ENCODE measurements around the gene PIP5K1B.
A peak's percentile ranks its signal among the peaks of the same experiment; 100 is the strongest.

Gene PIP5K1B

GRCh38 chr9:68808338-68808890 lies 103.4 kb downstream of the PIP5K1B start:
- no peak for DNase-seq (ENCODE audit: low spot score)
- Histone ChIP-seq H2AFZ (ENCODE audit: low read length) (peak overlapping the region; percentile 27), H3K14ac (ENCODE audit: low read length) (no peak overlapping the region), H3K9ac (ENCODE audit: low read depth, low read length, poor library complexity) (no peak overlapping the region), H4K8ac (ENCODE audit: low read depth, low read length) (no peak overlapping the region), H3K27me3 (ENCODE audit: control insufficient read depth in 3 of 3, insufficient read depth in 3 of 3, low read depth in 1 of 3, low read length in 3 of 3) (no peaks in the 10 kb centered on the region), H2BK12ac (ENCODE audit: low read length) (no peak overlapping the region), H3K4me3 (ENCODE audit: low read length in 2 of 2) (no peak overlapping the region), H2AK5ac (ENCODE audit: low read depth, low read length) (no peak overlapping the region), H3K23ac (ENCODE audit: low read depth, low read length, poor library complexity) (no peak overlapping the region), H2BK15ac (ENCODE audit: low read length) (no peak overlapping the region), H3K9me3 (replicated peaks in 1 of 2; ENCODE audit: control insufficient read depth in 2 of 2, insufficient read depth in 1 of 2, low read depth in 1 of 2, low read length in 2 of 2) (no peaks in the 10 kb centered on the region), H4K91ac (ENCODE audit: low read depth, low read length, poor library complexity) (no peak overlapping the region), H2BK120ac (ENCODE audit: low read depth, low read length) (no peak overlapping the region), H3K4me1 (ENCODE audit: control insufficient read depth in 2 of 2, insufficient read depth in 1 of 2, low read depth in 1 of 2, low read length in 2 of 2) (peaks cover 3 to 11% of the 10 kb centered on the region in 2 donors), H3K27ac (replicated peaks; ENCODE audit: low read length) (no peak overlapping the region), H3K36me3 (replicated peaks in 1 of 2; ENCODE audit: control insufficient read depth in 2 of 2, insufficient read depth in 2 of 2, low read length in 2 of 2) (peaks cover 0 to 38% of the 10 kb centered on the region in 2 donors), H3K4me2 (ENCODE audit: insufficient read depth, low read length, poor library complexity, severe bottlenecking) (no peak overlapping the region), H3K4ac (ENCODE audit: low read length) (no peak overlapping the region), H3K18ac (ENCODE audit: low read length) (no peak overlapping the region), H3K79me1 (ENCODE audit: low read depth, low read length) (no peaks in the 10 kb centered on the region), H2BK5ac (ENCODE audit: low read length) (no peak overlapping the region)
- no CpG with 5 or more reads among the region's 6 CpGs for WGBS, 2 donors (ENCODE audit: extremely low coverage in 2 of 2, insufficient read length in 2 of 2, insufficient replicate concordance in 1 of 2)

DNA sequence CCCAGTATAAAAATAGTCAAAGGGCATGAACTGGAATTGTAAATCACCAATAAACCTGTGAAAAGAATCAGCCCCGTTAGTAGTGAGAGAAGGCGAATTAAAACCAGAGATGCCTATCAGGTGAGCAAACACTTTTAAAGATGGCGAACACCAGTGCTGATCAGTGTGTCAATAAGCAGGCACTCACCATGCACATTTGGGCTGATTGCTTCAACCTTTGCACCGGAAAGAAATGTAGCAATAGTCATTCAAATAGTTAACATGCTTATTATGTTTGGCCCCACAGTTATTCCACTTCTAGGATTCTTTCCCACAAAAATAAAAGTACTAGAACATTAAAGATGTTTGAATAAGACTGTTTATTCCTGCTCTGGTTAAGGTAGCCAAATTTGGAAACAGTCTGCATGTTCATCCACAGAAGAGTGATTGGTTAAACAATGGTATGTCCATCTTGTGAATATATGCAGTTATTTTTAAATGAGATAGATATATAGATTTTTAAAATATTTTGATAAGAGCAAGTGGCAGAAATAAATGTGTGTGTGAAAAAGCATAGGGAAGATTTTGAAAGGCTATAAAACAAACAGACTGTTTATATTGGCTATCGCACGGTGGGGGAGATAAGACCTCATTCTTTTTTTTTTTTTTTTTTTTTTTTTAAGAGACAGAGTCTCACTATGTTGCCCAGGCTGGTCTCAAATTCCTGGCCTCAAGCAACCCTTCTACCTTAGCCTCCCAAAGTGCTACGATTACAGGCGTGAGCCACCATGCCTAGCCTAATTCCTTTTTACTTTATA lies 112.2 kb downstream of the PIP5K1B start:
- no peaks in the 10 kb centered on the region for H3K79me1 ChIP-seq (ENCODE audit: low read depth, low read length)
- no peak overlapping the region for H2BK12ac ChIP-seq (ENCODE audit: low read length)
- H3K4me1 ChIP-seq (ENCODE audit: control insufficient read depth in 2 of 2, insufficient read depth in 1 of 2, low read depth in 1 of 2, low read length in 2 of 2): no peaks in the 10 kb centered on the region
- H3K9ac ChIP-seq (ENCODE audit: low read depth, low read length, poor library complexity): no peak overlapping the region
- H3K27me3 ChIP-seq (ENCODE audit: control insufficient read depth in 3 of 3, insufficient read depth in 3 of 3, low read depth in 1 of 3, low read length in 3 of 3): no peaks in the 10 kb centered on the region
- no peak overlapping the region for H3K4me3 ChIP-seq (ENCODE audit: low read length in 2 of 2)
- H3K4me2 ChIP-seq (ENCODE audit: insufficient read depth, low read length, poor library complexity, severe bottlenecking): no peak overlapping the region
- no peak overlapping the region for H2AK5ac ChIP-seq (ENCODE audit: low read depth, low read length)
- no peak overlapping the region for H2BK5ac ChIP-seq (ENCODE audit: low read length)
- no CpG with 5 or more reads among the region's 8 CpGs for WGBS, 2 donors (ENCODE audit: extremely low coverage in 2 of 2, insufficient read length in 2 of 2, insufficient replicate concordance in 1 of 2)
- no peak overlapping the region for H2AFZ ChIP-seq (ENCODE audit: low read length)
- H3K9me3 ChIP-seq (replicated peaks in 1 of 2; ENCODE audit: control insufficient read depth in 2 of 2, insufficient read depth in 1 of 2, low read depth in 1 of 2, low read length in 2 of 2): peaks cover 0 to 5% of the 10 kb centered on the region in 2 donors
- no peak overlapping the region for H2BK120ac ChIP-seq (ENCODE audit: low read depth, low read length)
- no peak overlapping the region for H3K23ac ChIP-seq (ENCODE audit: low read depth, low read length, poor library complexity)
- no peak for DNase-seq (ENCODE audit: low spot score)
- H2BK15ac ChIP-seq (ENCODE audit: low read length): no peak overlapping the region
- H3K27ac ChIP-seq (replicated peaks; ENCODE audit: low read length): no peak overlapping the region
- no peak overlapping the region for H3K4ac ChIP-seq (ENCODE audit: low read length)
- no peak overlapping the region for H4K8ac ChIP-seq (ENCODE audit: low read depth, low read length)
- H4K91ac ChIP-seq (ENCODE audit: low read depth, low read length, poor library complexity): no peak overlapping the region
- no peak overlapping the region for H3K18ac ChIP-seq (ENCODE audit: low read length)
- H3K36me3 ChIP-seq (replicated peaks in 1 of 2; ENCODE audit: control insufficient read depth in 2 of 2, insufficient read depth in 2 of 2, low read length in 2 of 2): peaks cover 0 to 58% of the 10 kb centered on the region in 2 donors
- H3K14ac ChIP-seq (ENCODE audit: low read length): no peak overlapping the region

DNA sequence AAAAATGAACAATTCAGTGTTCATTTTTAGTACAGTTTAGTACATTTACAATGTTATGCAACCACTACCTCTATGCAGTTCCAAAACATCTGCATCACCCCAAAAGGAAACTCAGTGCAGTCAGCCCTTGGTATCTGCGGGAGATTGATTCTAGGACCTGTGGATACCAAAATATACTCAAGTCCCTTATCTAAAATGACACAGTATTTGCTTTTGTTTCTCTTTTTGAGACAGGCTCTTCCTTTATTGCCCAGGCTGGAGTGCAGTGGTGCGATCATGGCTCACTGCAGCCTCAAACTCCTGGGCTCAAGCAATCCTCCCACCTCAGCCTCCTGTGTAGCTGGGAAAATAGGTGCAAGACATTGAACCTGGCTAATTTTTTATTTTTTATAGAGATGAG lies 114.0 kb downstream of the PIP5K1B start:
- no peak overlapping the region for H4K91ac ChIP-seq (ENCODE audit: low read depth, low read length, poor library complexity)
- no peak overlapping the region for H3K9ac ChIP-seq (ENCODE audit: low read depth, low read length, poor library complexity)
- no peak overlapping the region for H4K8ac ChIP-seq (ENCODE audit: low read depth, low read length)
- no peak overlapping the region for H2AK5ac ChIP-seq (ENCODE audit: low read depth, low read length)
- H3K4me3 ChIP-seq (ENCODE audit: low read length in 2 of 2): no peak overlapping the region
- DNase-seq (ENCODE audit: low spot score): no peak
- H3K4me1 ChIP-seq (ENCODE audit: control insufficient read depth in 2 of 2, insufficient read depth in 1 of 2, low read depth in 1 of 2, low read length in 2 of 2): no peaks in the 10 kb centered on the region
- peaks cover 0 to 68% of the 10 kb centered on the region in 2 donors for H3K36me3 ChIP-seq (replicated peaks in 1 of 2; ENCODE audit: control insufficient read depth in 2 of 2, insufficient read depth in 2 of 2, low read length in 2 of 2)
- whole genome bisulfite sequencing, 2 donors (ENCODE audit: extremely low coverage in 2 of 2, insufficient read length in 2 of 2, insufficient replicate concordance in 1 of 2): no CpG with 5 or more reads among the region's 2 CpGs
- H3K9me3 ChIP-seq (replicated peaks in 1 of 2; ENCODE audit: control insufficient read depth in 2 of 2, insufficient read depth in 1 of 2, low read depth in 1 of 2, low read length in 2 of 2): peaks cover 0 to 5% of the 10 kb centered on the region in 2 donors
- no peak overlapping the region for H2BK5ac ChIP-seq (ENCODE audit: low read length)
- no peak overlapping the region for H2AFZ ChIP-seq (ENCODE audit: low read length)
- no peaks in the 10 kb centered on the region for H3K27me3 ChIP-seq (ENCODE audit: control insufficient read depth in 3 of 3, insufficient read depth in 3 of 3, low read depth in 1 of 3, low read length in 3 of 3)
- no peaks in the 10 kb centered on the region for H3K79me1 ChIP-seq (ENCODE audit: low read depth, low read length)
- no peak overlapping the region for H3K18ac ChIP-seq (ENCODE audit: low read length)
- H3K27ac ChIP-seq (replicated peaks; ENCODE audit: low read length): no peak overlapping the region
- no peak overlapping the region for H2BK15ac ChIP-seq (ENCODE audit: low read length)
- H3K4ac ChIP-seq (ENCODE audit: low read length): no peak overlapping the region
- no peak overlapping the region for H2BK12ac ChIP-seq (ENCODE audit: low read length)
- H3K23ac ChIP-seq (ENCODE audit: low read depth, low read length, poor library complexity): no peak overlapping the region
- no peak overlapping the region for H3K4me2 ChIP-seq (ENCODE audit: insufficient read depth, low read length, poor library complexity, severe bottlenecking)
- H3K14ac ChIP-seq (ENCODE audit: low read length): no peak overlapping the region
- H2BK120ac ChIP-seq (ENCODE audit: low read depth, low read length): no peak overlapping the region

DNA sequence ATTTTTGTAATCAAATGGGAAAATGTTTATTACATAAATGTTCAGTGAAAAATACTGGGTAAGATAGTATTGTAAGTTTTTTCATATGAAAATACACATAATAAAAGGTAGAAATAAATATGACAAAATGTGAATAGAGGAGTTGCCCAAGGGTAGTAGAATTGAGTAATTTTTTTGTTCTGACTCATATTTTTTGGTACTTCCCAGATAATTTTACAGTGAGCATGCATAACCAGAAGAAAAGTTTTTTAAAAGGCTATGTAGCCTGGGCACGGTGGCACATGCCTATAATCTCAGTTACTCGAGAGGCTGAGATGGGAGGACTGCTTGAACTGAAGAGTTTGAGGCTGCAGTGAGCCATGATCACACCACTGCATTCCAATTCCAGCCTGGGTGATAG lies 116.9 kb downstream of the PIP5K1B start:
- Histone ChIP-seq H3K79me1 (ENCODE audit: low read depth, low read length) (no peaks in the 10 kb centered on the region), H2BK15ac (ENCODE audit: low read length) (no peak overlapping the region), H2BK5ac (ENCODE audit: low read length) (no peak overlapping the region), H2BK12ac (ENCODE audit: low read length) (no peak overlapping the region), H2BK120ac (ENCODE audit: low read depth, low read length) (no peak overlapping the region), H2AFZ (ENCODE audit: low read length) (no peak overlapping the region), H3K27me3 (ENCODE audit: control insufficient read depth in 3 of 3, insufficient read depth in 3 of 3, low read depth in 1 of 3, low read length in 3 of 3) (no peaks in the 10 kb centered on the region), H3K9me3 (replicated peaks in 1 of 2; ENCODE audit: control insufficient read depth in 2 of 2, insufficient read depth in 1 of 2, low read depth in 1 of 2, low read length in 2 of 2) (no peaks in the 10 kb centered on the region), H3K4me2 (ENCODE audit: insufficient read depth, low read length, poor library complexity, severe bottlenecking) (no peak overlapping the region), H3K9ac (ENCODE audit: low read depth, low read length, poor library complexity) (no peak overlapping the region), H2AK5ac (ENCODE audit: low read depth, low read length) (no peak overlapping the region), H3K4me3 (ENCODE audit: low read length in 2 of 2) (no peak overlapping the region), H3K27ac (replicated peaks; ENCODE audit: low read length) (no peak overlapping the region), H3K14ac (ENCODE audit: low read length) (no peak overlapping the region), H3K23ac (ENCODE audit: low read depth, low read length, poor library complexity) (no peak overlapping the region), H3K36me3 (replicated peaks in 1 of 2; ENCODE audit: control insufficient read depth in 2 of 2, insufficient read depth in 2 of 2, low read length in 2 of 2) (peaks cover 0 to 89% of the 10 kb centered on the region in 2 donors), H3K4me1 (ENCODE audit: control insufficient read depth in 2 of 2, insufficient read depth in 1 of 2, low read depth in 1 of 2, low read length in 2 of 2) (peaks cover 0 to 1% of the 10 kb centered on the region in 2 donors), H4K91ac (ENCODE audit: low read depth, low read length, poor library complexity) (no peak overlapping the region), H4K8ac (ENCODE audit: low read depth, low read length) (no peak overlapping the region), H3K18ac (ENCODE audit: low read length) (no peak overlapping the region), H3K4ac (ENCODE audit: low read length) (no peak overlapping the region)
- no peak for DNase-seq (ENCODE audit: low spot score)
- no CpG with 5 or more reads among the region's 2 CpGs for WGBS, 2 donors (ENCODE audit: extremely low coverage in 2 of 2, insufficient read length in 2 of 2, insufficient replicate concordance in 1 of 2)
